Ureter (tissue), 1 donor: ENCODE results near the gene TMEM88. TPM values are rescaled to one million over a fixed set of nuclear protein-coding genes. Genes with fewer than 3 reads are reported as not detected.

ENCODE experiments used
- DNase-seq: peaks from one replicate; pipeline ENCODE4 v3.0.0-alpha.2; 2020; ENCODE audit warnings: low spot score
- total RNA-seq: library from RNA; stranded (reverse); gene quantifications from one replicate; pipeline ENCODE4 v1.2.4, GENCODE V29; 2023
- donor health status: DM: yes; HTN: yes; CAD: no.

TMEM88 gene
- total RNA-seq, 1 donor from 2014 or later: 9.9 TPM

DNA sequence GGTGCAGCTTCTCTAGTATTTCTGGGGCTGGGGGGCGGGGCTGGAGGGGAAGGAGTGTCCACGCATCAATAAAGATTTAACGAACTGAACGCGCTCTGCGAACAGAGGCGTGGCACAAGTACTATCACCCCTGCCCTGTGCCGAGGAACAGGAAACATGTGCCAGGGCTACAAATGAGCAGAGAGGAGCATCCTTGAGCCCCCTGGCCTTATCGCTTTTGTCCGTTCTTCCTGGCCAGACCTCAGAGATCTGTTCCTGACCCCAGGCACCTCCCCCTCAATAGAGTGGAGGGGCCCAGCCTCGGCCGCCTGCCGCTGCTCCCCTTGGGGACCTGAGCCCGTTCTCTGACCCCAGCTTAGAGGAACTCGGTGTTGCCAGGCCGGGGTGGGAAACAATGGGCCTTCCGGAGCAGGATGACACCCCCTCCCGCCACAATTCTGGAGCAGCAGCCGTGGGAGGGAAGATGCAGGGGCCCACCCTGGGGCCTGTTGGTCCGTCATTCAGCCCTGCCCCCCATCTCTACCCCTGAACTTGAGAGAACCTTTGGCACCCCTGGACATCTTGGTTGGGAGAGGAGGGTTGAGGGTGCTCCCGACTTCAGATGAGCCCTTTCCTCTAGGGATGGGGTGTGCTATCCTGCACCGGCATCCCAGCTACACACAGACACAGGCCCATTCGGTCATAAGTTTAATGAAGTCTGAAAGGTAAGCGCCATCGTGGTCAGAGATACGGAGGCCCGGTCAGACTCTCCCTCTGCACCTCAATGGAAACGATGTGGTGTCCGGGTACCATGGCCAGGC, 1.3 kb downstream of the TMEM88 start:
- peak; percentile 72 for DNase-seq

DNA sequence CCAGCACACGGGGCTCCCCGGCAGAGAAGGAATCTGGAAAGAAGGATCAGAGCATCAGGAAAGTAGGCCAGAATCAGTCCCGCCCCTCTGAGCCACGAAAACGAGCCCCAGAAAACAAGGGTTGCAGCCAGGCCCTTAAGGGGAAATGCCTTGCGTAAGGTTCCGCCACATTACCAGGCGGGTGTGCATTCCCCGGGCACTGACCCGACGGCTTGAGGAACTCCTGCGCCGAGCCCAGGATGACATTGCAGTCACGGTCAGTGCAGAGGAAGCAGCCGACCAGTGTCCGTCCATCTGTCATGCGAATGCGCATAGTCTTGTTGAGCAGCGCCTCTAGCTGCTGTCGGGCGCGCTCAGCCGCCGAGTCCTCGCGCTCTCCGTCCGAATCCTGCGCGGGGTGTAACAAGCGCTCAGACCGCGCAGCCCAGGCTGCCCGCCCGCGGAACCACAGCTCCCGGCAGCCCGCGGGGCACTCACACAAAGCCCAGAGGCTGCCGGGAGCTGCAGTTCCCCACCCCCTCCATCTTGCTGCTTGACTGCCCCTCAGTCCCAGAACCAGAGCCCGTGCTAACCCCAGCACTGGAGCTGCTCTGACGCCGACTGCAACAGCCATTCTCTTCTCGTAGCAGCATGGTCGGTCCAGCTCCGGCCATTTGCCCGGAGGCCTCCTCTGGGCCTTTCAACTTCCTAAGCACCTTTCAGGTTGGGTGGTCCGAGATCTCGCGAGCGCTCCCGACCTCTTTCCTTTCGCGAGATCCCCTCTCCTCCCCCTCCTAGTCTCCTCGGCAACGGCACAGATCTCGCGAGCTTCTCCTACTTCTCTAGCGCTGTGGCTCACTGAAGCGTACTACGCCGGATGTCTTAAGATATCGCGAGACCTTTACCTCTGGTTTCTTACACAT, 2.2 kb downstream of the TMEM88 start, which contains the start of gene NAA38:
Gene NAA38, minus strand, starts transcription at position 749 of the 902 bp plus-strand sequence. Its CDS starts 96 bp downstream, at position 653.
- DNase-seq: peak; percentile 97

DNA sequence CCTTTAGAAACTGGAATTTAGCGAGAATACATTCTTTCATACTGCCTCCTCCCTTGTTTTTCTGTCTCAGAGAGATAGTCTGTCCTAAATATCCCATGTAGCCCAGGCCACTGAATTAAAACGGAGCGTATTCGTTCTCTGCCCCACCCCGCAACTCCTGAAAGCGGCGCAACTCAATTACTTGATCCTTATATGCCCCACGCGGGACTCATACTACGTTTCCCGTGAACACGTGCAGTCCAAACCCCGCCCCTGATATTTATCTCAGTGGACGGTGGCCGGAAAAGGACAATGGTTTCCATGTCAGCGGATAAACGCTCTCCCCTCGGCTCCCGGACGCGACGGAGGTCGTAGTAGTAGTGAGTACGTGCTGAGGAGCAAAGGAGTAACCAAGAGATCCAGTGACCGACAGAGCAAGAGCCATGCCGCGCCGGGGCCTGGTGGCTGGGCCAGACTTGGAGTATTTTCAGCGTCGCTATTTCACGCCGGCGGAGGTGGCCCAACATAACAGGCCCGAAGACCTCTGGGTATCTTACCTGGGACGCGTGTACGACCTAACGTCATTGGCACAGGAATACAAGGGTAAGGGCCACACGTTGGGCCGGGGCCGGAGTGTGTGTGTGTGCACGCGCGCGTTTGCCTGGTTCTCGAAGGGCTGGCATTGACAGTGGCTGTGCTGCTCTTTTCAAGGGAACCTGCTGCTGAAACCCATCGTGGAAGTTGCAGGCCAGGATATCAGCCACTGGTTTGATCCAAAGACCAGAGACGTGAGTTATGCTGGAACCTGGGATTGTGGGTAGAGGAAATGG, 3.1 kb downstream of the TMEM88 start, which contains the start of gene CYB5D1:
Gene CYB5D1, plus strand, starts transcription at position 291 of the 809 bp plus-strand sequence. Its CDS starts 132 bp downstream, at position 423.
- peak; percentile 95 for DNase-seq

- DNase-seq: peak; percentile 61
These were observed 3.6 kb downstream of the TMEM88 start for GRCh38 chr17:7858522-7858810.

GRCh38 chr17:7859028-7859427, 4.2 kb downstream of the TMEM88 start:
- DNase-seq: peak; percentile 35

DNA sequence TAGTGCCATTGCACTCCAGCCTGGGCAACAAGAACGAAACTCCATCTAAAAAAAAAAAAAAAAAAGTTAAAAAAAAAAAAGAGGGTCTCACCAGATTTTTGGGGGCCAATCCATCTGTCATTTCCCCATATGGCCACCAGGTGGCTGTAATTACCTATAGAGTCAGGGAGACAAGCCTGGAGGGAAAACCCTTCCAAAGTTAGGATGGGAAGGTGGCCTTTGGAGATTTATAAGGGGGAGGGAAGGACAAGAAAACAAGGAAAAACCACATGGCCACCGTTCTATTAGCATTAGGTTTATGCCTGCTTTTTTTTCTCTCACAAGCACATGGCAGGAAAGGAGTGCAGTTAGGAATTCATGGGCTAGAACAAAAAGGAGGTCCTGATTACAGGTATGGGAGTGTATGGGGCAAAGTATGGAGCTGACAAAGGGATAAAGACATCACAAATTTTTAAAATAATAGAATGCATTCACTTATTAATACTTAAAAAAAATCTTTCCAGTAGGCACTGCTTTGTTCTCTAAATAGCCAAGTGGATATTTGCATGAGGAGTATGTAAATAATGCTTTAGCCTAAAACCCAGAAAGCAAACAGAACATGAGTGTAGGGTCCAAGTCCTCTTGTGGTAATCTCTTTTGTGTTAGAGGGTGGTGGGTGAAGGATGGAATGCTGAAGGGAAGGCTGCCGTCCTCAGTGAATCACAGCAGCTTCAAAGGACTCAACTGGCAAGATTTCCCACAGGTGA, 8.0 kb downstream of the TMEM88 start:
- peak; percentile 46 for DNase-seq

DNA sequence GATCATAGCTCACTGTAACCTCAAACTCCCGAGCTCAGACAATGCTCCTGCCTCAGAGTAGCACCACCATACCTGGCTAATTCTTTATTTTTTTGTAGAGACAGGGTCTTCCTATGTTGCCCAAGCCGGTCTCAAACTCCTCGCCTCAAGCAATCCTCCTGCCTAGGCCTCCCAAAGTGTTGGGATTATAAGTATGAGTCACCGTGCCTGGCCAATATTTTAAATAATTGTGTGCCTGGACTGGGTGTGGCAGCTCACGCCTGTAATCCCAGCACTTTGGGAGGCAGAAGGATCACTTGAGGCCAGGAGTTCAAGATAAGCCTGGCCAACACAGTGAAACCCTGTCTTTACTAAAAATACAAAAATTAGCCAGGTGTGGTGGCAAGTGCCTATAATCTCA, 9.5 kb downstream of the TMEM88 start:
- peak; percentile 27 for DNase-seq

GRCh38 chr17:7864995-7865650, 10.3 kb downstream of the TMEM88 start:
- DNase-seq: peak; percentile 20

DNA sequence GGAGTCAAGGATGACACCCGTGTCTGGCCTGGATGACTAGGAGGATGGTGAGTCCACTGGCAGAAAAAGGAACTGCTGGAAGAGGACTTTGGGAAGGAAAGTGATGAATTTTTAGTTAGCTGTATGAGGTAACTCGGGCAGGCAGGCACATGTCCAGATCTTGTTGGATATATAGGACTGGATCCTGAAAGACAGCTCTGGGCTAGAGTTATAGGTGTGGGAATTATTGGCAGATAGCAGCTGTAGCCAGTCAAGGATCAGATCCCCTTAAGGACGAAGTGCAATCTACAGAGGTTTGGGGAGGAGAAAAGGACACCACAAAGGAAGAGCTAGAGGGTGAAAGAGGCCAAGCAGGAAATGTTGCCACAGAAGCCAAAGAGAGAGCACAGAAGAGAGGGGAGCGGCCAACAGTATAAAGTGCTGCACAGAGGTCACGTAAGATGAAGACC, 13.0 kb downstream of the TMEM88 start:
- peak; percentile 45 for DNase-seq

GRCh38 chr17:7873051-7873450, 18.2 kb downstream of the TMEM88 start:
- DNase-seq: peak; percentile 14

DNA sequence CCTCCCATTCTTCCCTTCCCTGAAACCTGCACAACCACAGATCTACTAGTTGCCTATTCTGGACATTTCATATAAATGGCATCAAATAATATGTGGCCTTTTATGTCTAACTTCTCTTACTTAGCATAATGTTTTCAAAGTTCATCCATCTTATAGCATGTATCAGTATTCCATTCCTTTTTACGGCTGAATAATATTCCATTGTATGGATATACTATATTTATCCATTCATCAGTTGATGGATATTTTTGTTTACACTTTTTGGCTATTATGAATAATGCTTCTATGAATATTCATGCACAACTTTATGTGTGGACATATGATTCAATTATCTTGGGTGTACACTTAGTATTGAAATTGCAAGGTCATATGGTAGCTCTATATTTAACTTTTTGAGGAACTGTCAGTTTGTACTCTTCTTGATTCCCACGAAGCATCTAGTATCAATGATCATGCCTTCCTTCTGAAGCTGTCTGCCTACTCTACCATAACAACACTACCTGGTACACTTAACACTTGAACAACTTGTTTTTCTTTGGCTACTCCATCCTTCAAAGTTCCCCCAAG, 21.0 kb downstream of the TMEM88 start:
- no peak for DNase-seq

GRCh38 chr17:7878234-7878633, 23.4 kb downstream of the TMEM88 start:
- peak; percentile 37 for DNase-seq

GRCh38 chr17:7880076-7880868, 25.4 kb downstream of the TMEM88 start:
- DNase-seq: peak; percentile 12

DNA sequence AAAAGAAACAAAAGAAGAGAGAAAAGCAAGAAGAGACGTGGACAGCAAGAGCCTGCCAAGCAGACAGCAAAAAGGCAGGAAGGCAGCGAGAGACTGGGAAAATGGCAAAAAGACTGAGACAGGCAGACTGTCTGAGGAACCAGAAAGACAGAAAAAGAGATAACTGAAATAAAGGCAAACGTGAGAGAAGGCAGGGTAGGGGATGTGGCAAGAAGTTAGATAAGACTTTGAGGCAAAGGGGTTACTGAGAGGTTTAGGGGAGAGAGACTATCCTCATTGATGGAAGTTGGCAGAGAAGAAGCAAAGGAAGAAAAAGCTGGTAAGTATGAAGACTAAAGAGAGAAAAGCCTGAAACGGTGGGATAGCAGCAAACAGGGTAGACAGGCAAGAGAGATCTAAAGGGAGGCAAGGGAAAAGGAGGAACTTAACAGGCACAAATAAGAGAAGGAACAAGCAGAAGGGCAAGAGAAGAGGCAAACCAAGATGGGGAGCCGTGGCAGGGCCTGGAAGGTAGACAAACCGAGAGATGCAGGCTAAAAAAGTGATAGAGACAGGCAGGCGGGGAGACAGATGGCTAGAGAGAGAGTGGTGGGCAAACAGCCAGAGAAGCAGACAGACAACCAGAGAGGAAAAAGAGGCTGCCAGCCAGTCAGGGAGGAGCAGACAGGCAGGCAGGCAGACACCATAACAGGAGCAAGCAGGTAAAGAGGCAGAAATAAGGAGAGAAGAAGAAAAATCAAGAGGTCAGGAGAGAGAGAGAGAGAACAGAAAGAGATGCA, 26.6 kb downstream of the TMEM88 start:
- DNase-seq: peak; percentile 43

- peak; percentile 35 for DNase-seq
These were observed 27.2 kb downstream of the TMEM88 start for GRCh38 chr17:7882068-7882467.

- peak; percentile 23 for DNase-seq
These were observed 27.8 kb downstream of the TMEM88 start for GRCh38 chr17:7882629-7883028.

DNA sequence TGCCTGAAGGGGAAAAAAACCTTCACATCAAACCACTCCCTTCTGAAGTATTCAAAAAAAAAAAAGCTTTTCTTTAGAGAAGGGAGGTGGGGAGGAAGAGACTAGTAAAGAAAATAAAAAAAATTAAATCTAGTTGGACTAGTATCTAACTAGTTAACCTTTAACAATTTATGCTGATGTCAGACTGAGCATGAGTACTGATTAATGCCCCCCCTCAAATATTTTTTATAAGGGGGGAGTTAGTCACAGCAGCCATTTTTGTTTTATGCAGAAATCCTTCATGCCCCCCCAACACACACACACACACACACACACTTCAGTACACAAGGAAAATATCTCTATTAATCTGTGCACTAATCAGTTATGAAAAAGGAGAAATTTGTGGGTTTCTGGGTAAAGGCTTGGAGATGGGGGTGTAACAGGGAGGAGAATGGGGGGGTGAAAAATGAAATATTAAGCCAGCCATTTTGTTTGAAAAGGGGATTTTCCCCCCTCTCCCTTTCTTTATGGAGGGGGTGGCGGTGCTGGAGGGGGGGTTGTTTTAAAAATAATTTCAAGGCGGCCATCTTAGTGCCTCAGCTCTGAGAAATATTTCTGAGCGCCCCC, 29.0 kb downstream of the TMEM88 start:
- DNase-seq: peak; percentile 48
